Germinal center (tissue), 1 donor: Measurements from ENCODE around the gene MSANTD1.
A peak's percentile ranks its signal among the peaks of the same experiment; 100 is the strongest.
"Not testable (repeated sequence)": the region's sequence is repeated elsewhere in the genome, so short reads cannot be mapped to it uniquely, and the experiment has no call there.

Experiments
- DNase-seq: peaks from one replicate; pipeline ENCODE4 v3.0.0; 2012; ENCODE audit warnings: mixed read lengths, low spot score

MSANTD1 gene

DNA sequence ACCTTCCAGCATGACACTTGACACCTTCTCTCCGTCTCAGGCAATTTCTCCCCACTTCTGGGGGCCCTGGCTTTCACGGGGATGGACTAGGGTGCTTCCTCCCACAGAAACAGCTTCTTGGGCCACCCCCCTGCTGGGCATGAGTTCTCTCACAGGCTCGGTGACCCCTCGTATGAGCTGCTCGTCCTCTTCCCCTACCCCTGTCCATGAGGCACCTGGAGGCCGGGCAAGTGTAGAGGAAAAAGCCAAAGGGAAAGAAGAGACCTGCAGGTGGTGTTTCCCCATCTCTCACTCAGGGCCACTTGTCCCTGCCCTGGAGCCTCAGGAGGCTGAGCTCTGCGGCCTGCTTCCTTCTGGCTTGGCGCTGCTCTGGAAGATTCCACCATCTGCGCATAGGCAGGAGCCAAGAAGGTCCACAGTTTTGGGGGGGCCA, 41.9 kb downstream of the MSANTD1 start:
- no peak for DNase-seq

DNA sequence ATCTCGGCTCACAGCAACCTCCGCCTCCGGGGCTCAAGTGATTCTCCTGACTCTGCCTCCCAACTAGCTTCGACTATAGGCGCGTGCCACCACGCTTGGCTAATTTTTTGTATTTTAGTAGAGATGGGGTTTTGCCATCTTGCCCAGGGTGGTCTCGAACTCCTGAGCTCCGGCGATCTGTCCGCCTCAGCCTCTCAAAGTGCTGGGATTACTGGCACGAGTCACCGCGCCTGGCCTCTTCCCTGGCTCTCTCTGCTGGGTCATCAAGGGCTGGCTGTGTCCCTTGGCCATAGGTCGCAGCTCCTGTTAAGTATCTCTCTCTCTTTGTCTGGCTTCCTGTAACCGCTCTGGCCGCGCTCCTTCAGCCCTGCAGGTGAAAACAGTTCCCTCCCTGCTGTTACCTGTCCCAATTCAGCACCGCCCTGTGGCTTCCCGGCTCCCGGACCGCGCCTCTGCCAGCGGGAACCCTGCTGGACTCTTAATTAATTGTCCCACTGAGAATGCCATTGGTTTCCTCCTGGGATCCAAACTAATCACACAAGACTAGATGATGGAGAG, 42.5 kb downstream of the MSANTD1 start:
- DNase-seq = no peak

- peak; percentile 36 for DNase-seq
Measured at GRCh38 chr4:3291969-3292570, 43.1 kb downstream of the MSANTD1 start.

GRCh38 chr4:3292571-3293400, 43.8 kb downstream of the MSANTD1 start, which contains the start of gene RGS12:
Gene RGS12, plus strand, starts transcription at chr4:3293021. Its CDS starts 23,150 bp downstream, at chr4:3316171.
- DNase-seq = peak; percentile 97

DNA sequence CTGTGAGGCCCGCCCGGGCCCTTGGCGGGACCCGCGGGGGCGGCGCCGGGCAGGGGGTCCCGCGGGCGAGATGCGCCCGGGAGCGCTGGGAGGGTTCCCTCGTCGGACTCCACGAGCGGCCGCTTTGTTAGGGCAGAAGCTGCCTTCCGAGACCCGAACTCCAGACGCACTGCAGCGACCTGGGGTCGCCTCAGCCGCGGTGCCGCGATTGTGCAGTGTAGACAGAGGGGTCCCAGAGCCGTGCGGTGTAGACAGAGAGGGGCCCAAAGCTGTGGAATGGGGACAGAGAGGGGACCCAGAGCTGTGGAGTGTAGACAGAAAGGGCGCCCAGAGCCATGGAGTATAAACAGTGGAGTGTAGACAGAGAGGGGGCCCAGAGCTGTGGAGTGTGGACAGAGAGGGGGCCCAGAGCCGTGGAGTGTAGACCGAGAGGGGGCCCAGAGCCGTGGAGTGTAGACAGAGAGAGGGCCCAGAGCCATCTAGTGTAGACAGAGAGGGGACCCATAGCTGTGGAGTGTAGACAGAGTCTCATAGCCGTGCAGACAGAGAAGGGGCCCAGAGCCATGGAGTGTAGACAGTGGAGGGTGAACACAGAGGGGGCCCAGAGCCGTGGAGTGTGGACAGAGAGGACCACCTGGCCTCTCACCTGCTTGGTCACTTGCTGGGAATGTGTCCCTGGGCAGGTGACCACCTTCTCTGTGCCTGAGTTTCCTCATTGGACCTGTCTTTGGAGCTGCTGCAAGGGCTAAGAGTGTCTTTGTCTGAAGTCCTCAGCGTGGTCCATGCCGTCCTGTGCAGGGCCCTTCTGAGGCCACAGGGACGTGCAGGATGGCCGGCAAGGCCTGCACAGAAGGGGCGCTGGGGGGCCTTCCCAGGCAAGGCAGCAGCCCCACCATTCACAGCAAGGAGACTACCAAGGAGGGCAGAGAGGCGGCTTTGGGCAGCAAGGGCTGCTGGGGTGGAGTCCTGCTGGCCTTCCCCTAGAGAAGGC, 44.7 kb downstream of the MSANTD1 start:
- no peak for DNase-seq

DNA sequence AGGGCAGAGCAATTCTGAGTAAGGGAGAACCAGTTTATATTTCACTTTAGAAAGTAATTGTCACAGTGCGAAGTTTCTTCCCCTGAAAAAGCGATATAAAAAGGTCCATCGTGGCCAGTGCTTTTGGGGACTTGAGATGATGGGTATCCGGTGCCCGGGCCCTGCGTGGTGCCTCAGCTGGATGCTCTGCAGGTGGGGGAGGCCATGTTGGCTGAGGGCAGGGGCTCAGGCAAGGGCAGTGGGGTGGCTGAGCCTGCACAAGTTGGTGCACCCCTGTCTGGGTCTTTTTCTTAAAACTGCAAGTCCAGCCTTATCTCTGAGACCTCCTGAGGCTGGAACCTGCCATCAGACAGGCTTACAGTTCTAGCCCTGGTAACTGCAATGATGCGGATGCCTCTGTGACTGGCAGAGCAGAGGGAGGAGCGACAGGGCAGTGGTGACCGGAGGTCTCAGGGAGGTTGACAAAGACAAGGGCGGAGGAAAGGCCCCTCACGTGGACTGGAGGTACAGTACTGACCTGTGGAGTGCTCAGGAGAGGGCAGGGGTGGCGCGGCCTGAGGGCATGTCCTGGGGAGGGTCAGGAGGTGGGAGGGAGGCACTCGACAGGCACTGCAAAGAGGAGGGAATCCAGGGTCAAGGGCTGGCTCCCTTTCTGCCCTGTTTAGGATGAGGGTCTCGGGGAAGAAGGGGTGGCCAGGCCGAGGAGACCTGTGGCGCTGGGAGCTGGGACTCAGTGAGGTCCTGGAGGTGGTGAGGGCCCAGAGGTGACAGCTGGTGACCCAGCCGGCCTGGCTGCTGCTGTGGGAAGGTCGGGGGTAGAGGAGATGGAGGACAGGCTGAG, 45.7 kb downstream of the MSANTD1 start:
- DNase-seq = no peak

DNA sequence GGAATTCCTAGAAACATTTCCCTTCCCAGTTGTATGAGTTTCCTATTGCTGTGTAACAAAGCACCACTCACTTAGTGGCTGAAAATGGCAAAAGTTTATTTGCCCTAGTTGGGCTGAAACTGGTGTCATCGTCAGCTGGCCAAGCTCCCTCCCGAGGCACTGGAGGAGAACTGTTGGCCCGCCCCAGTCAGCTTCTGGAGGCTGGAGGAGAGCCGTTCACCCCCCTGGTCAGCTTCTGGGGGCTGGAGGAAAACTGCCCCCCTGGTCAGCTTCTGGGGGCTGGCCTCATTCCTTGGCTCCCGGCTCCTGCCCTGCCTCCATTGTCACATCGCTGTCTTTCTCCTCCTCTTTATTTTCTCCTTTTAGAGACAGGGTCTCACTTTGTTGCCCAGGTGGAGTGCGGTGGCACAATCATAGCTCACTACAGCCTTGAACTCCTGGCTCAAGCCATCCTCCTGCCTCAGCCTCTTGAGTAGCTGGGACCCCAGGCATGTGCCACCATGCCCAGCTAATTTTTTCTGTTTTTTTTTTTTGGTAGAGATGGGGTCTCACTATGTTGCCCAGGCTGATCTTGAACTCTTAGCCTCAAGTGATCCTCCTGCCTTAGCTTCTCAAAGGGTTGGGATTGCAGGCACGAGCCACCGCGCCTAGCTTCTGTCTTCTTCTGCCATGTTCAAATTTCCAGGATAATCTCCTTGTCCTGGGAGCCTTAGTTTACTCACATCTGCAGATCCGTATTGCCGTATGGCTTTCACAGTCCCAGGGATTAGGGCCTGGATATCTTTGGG, 47.1 kb downstream of the MSANTD1 start:
- no peak for DNase-seq

DNA sequence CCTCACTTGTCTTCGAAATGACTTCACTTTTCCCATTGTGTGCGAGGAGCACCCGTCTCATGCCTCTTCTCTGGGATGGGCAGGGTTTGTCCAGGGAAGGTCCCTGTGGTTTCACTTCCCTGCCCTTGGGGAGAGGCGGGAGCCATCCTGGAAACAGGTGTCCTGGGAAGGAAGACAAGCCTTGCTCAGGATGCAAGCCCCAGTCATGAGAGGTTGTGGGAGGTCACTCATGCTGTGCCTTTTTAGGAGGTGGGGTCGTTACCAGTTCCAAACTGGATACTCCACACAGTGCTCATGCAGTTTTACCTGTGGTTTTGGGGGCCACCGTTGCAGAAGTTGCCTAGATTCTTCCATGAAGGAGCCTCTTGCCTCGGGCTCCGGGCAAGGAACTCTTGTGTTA, 47.7 kb downstream of the MSANTD1 start:
- DNase-seq = no peak

GRCh38 chr4:3297066-3297859, 48.3 kb downstream of the MSANTD1 start:
- DNase-seq = no peak

- DNase-seq = no peak
Measured at GRCh38 chr4:3299122-3299975, 50.4 kb downstream of the MSANTD1 start.

DNA sequence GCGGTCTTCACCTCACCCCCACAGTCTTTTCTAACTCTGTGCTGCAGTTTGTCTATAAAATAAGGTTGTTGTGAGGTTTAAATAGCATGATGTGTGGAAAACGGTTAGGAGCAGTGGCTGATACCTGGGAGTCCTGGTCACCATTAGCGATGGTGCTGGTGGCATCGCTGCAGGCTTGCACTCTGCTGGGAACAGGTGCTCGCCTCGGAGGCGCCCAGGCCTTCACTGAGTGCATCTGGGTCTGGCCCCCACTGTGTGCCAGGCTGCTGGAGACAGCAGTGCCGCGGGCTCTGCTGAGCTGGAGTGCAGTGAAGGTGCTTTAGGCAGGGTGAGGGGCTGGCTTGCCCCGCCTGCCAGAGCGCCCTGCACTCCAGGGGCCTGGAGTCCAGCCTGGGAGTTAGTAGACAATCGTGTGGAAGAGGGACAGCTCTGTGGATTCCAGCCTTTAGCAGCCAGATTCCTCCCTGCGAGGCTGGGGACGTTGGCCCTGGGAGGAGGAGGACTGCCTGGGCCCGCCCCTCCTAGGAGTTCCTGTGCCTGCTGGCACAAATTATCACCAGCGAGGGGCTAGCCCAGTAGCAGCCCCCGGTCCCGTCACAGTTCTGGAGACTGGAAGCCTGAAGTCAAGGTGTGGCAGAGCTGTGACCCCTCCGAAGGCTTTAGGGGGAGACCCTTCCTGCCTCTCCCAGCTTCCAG, 51.2 kb downstream of the MSANTD1 start:
- no peak for DNase-seq

GRCh38 chr4:3300882-3301281, 51.9 kb downstream of the MSANTD1 start:
- DNase-seq = not testable (repeated sequence)

GRCh38 chr4:3301450-3302172, 52.7 kb downstream of the MSANTD1 start:
- DNase-seq = no peak

DNA sequence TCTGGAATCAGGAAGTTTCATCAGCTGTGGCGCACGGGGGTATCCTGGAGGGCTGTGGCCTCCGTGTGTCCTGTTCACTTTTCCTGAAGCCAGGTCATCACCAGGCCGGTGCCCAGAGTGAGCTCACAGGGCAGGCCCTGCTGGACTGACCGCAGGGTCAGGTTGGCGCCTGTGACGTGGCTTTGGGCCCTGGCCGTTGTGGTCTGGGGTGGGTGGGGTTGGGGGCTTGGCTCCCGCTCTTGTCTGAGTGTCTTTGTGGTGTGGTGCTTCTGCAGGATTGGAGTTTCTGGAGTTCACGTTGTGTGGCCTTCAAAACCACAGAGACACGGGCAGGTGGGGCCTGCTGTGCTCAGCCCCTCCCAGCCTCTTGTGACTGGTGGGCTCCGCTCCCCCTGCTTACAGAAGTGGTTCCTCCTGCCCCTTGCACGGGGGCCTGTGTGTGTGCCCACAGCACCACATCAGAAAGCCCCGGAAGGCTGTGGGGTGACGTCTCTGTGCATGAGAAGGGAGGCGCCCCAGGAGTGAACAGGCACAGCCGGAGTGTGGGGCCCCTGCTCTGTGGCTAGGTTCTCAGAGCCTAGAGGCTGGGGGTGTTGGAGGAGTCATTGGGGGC, 53.3 kb downstream of the MSANTD1 start:
- peak; percentile 28 for DNase-seq

- no peak for DNase-seq
Measured at GRCh38 chr4:3302786-3303564, 54.0 kb downstream of the MSANTD1 start.

GRCh38 chr4:3303565-3303824, 54.5 kb downstream of the MSANTD1 start:
- no peak for DNase-seq
